Stomach (tissue), 9 donors: Measurements from ENCODE around the gene BCAS3. TPM values are rescaled to one million over a fixed set of nuclear protein-coding genes. Genes with fewer than 3 reads are reported as not detected.
A peak's percentile ranks its signal among the peaks of the same experiment; 100 is the strongest.

Experiments used
- DNase-seq, 2 donors: peaks; one replicate each; pipeline versions ENCODE4 v3.0.0 to v3.0.0-alpha.2; 2013 to 2019
- H3K27ac ChIP-seq, 5 donors: fragments of 200-600 bp in 4 of 5; sonication (generic) in 4 of 5; one replicate each; pipeline ENCODE4 v1.5.1; 2013 to 2019; ENCODE audit warnings: mild to moderate bottlenecking in 1 of 5, moderate library complexity in 1 of 5
- H3K27me3 ChIP-seq, 3 donors: fragments of 200-600 bp; sonication (generic); one replicate each; pipeline ENCODE4 v1.5.1; 2017 to 2019; ENCODE audit warnings: mixed run types in 1 of 3
- H3K36me3 ChIP-seq, 4 donors: fragments of 200-600 bp; sonication (generic); 1 replicate in 3 of 4; 2 replicates in 1 of 4; pipeline ENCODE4 v1.5.1; 2016 to 2019
- H3K4me1 ChIP-seq, 4 donors: fragments of 200-600 bp; sonication (generic); one replicate each; pipeline ENCODE4 v1.5.1; 2016 to 2019
- H3K4me3 ChIP-seq, 4 donors: fragments of 200-600 bp; sonication (generic) in 3 of 4; one replicate each; pipeline ENCODE4 v1.5.1; 2016 to 2019; ENCODE audit warnings: mild to moderate bottlenecking in 1 of 4
- H3K9me3 ChIP-seq, 4 donors: fragments of 200-600 bp; sonication (generic); one replicate each; pipeline ENCODE4 v1.5.1; 2016 to 2019
- EP300 ChIP-seq: sonication (generic); formaldehyde crosslinking; IDR thresholded peaks from one replicate; pipeline ENCODE4 v1.6.1; 2017; ENCODE audit warnings: antibody characterized with exemption
- POLR2A ChIP-seq, 4 donors: fragments of 450-650 bp; IDR thresholded peaks; one replicate each; pipeline ENCODE4 v1.6.1; 2016; ENCODE audit warnings: antibody characterized with exemption in 4 of 4, control low read depth in 2 of 4, mild to moderate bottlenecking in 1 of 4, moderate library complexity in 1 of 4
- POLR2AphosphoS5 ChIP-seq, 3 donors: sonication (generic); formaldehyde crosslinking; IDR thresholded peaks; one replicate each; pipeline ENCODE4 v1.6.1; 2016; ENCODE audit warnings: antibody characterized with exemption in 3 of 3
- WGBS, 5 donors: extraction: QIAGEN DNeasy Blood & Tissue Kit in 3 of 5; methylation state at CpG; one replicate each; pipeline versions ENCODE4 v1.1.5 to v1.1.7; 2013 to 2018; 5-methylcytosine and 5-hydroxymethylcytosine counted together
- intact Hi-C: fragments of 100-400 bp; cut with DNase I; formaldehyde crosslinking; loops from one replicate; pipeline ENCODE4 v1.15.1; 2023; ENCODE audit warnings: low total_unique reads
- polyA plus RNA-seq, 3 donors: library from polyadenylated mRNA; stranded (reverse); fragments of 200-250 nt; gene quantifications; one replicate each; pipeline ENCODE4 v1.2.3, GENCODE V29; 2013
- total RNA-seq, 5 donors: library from RNA; depleted of rRNA; stranded (reverse); fragments of >200 nt; gene quantifications; one replicate each; pipeline versions ENCODE4 v1.1.0 to v1.2.3, GENCODE V29; 2014 to 2016
- TF ChIP-seq, protein P1 (sequence below), 7 experiments: fragments of 450-650 bp in 4 of 7; fragments of 200-600 bp in 3 of 7; sonication (generic) in 3 of 7; IDR thresholded peaks; one replicate each; pipeline ENCODE4 v1.5.1; 2016 to 2019; ENCODE audit warnings: antibody characterized with exemption in 7 of 7, control low read depth in 2 of 7, mild to moderate bottlenecking in 1 of 7
- donor health status: healthy with polysubstance abuse.
- donor health status: Bipolar disorder and iron deficiency.
- donor health status: healthy.

The BCAS3 gene
- total and polyA plus RNA-seq, 8 donors: 4.9 to 150 (median 25.3) TPM

GRCh38 chr17:61128661-61129115 is 451.0 kb downstream of the BCAS3 start:
- Histone ChIP-seq H3K27me3 (no peaks in the 10 kb centered on the region), H3K4me1 (no peaks in the 10 kb centered on the region), H3K9me3 (no peaks in the 10 kb centered on the region), H3K27ac (peak overlapping the region in 4 of 5 donors; percentile 19 to 70 (median 44)), H3K4me3 (no peak overlapping the region), H3K36me3 (no peaks in the 10 kb centered on the region)
- no peak for TF ChIP-seq EP300
- no peak for TF ChIP-seq POLR2A (IDR thresholded peaks at IDR 0.05)
- no peak for TF ChIP-seq POLR2AphosphoS5 (IDR thresholded peaks at IDR 0.05)
- TF ChIP-seq, protein P1, sequence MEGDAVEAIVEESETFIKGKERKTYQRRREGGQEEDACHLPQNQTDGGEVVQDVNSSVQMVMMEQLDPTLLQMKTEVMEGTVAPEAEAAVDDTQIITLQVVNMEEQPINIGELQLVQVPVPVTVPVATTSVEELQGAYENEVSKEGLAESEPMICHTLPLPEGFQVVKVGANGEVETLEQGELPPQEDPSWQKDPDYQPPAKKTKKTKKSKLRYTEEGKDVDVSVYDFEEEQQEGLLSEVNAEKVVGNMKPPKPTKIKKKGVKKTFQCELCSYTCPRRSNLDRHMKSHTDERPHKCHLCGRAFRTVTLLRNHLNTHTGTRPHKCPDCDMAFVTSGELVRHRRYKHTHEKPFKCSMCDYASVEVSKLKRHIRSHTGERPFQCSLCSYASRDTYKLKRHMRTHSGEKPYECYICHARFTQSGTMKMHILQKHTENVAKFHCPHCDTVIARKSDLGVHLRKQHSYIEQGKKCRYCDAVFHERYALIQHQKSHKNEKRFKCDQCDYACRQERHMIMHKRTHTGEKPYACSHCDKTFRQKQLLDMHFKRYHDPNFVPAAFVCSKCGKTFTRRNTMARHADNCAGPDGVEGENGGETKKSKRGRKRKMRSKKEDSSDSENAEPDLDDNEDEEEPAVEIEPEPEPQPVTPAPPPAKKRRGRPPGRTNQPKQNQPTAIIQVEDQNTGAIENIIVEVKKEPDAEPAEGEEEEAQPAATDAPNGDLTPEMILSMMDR (IDR thresholded peaks at IDR 0.05): no peak
- intact Hi-C loops: no loop called here
- DNase-seq: peak in 1 of 2 donors; percentile 23
- 49 to 72% (median 62%) methylated on average over 8 of the region's 8 CpGs for WGBS, 5 donors

- TF ChIP-seq, protein P1 (IDR thresholded peaks at IDR 0.05): no peak
- TF ChIP-seq POLR2A (IDR thresholded peaks at IDR 0.05) (no peak), EP300 (no peak), POLR2AphosphoS5 (IDR thresholded peaks at IDR 0.05) (no peak)
- Histone ChIP-seq H3K27me3 (no peaks in the 10 kb centered on the region), H3K4me3 (no peak overlapping the region), H3K4me1 (no peaks in the 10 kb centered on the region), H3K36me3 (no peaks in the 10 kb centered on the region), H3K27ac (peak overlapping the region; percentile 19 to 70 (median 45)), H3K9me3 (no peaks in the 10 kb centered on the region)
- 76 to 82% (median 80%) methylated on average over 7 of the region's 7 CpGs for WGBS, 5 donors
- DNase-seq: no peak
- intact Hi-C loops: no loop called here
Measured at GRCh38 chr17:61129267-61130254, 451.9 kb downstream of the BCAS3 start.

- H3K27ac ChIP-seq: peak overlapping the region in 4 of 5 donors; percentile 4 to 45 (median 20)
- no peak overlapping the region for H3K4me3 ChIP-seq
- H3K4me1 ChIP-seq: no peaks in the 10 kb centered on the region
- H3K36me3 ChIP-seq: no peaks in the 10 kb centered on the region
- WGBS, 5 donors: 75 to 90% (median 84%) methylated on average over 4 of the region's 4 CpGs
- DNase-seq: no peak
- TF ChIP-seq EP300 (no peak), POLR2A (IDR thresholded peaks at IDR 0.05) (no peak), POLR2AphosphoS5 (IDR thresholded peaks at IDR 0.05) (no peak)
- TF ChIP-seq, protein P1 (IDR thresholded peaks at IDR 0.05): no peak
- no peaks in the 10 kb centered on the region for H3K27me3 ChIP-seq
- intact Hi-C loops: no loop called here
- H3K9me3 ChIP-seq: no peaks in the 10 kb centered on the region
Measured at GRCh38 chr17:61130330-61130729, 452.7 kb downstream of the BCAS3 start.

DNA sequence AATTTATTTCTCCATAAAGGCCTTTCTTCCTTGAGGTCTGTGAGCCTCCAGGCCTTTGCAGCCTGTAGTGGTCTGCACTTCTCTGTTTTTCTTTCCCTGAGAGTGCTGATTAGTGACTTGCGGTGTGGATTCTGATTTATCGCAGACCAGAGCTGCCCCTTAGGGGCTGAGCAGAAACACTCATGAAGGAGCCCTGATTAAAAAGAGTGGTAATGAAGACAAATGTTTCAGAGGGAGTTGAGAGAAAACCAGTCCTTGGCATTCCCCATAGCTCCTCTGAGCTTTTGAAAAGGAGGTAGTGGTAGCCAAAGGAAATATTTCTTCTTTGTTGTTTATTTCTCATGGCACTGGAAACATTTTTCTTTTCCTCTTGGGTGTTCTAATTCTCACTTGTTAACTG is 453.9 kb downstream of the BCAS3 start:
- H3K4me3 ChIP-seq: no peak overlapping the region
- peak in 1 of 2 donors; percentile 38 for DNase-seq
- TF ChIP-seq POLR2A (IDR thresholded peaks at IDR 0.05) (no peak), POLR2AphosphoS5 (IDR thresholded peaks at IDR 0.05) (no peak), EP300 (no peak)
- TF ChIP-seq, protein P1 (IDR thresholded peaks at IDR 0.05): no peak
- H3K27ac ChIP-seq: peak overlapping the region in 1 of 5 donors; percentile 62
- H3K36me3 ChIP-seq: no peaks in the 10 kb centered on the region
- intact Hi-C loops: no loop called here
- no peaks in the 10 kb centered on the region for H3K4me1 ChIP-seq
- 54 to 92% (median 88%) methylated on average over 2 of the region's 2 CpGs for WGBS, 5 donors
- H3K9me3 ChIP-seq: no peaks in the 10 kb centered on the region
- no peaks in the 10 kb centered on the region for H3K27me3 ChIP-seq
